ENCODE data around the gene ITGBL1.

Gene ITGBL1

DNA sequence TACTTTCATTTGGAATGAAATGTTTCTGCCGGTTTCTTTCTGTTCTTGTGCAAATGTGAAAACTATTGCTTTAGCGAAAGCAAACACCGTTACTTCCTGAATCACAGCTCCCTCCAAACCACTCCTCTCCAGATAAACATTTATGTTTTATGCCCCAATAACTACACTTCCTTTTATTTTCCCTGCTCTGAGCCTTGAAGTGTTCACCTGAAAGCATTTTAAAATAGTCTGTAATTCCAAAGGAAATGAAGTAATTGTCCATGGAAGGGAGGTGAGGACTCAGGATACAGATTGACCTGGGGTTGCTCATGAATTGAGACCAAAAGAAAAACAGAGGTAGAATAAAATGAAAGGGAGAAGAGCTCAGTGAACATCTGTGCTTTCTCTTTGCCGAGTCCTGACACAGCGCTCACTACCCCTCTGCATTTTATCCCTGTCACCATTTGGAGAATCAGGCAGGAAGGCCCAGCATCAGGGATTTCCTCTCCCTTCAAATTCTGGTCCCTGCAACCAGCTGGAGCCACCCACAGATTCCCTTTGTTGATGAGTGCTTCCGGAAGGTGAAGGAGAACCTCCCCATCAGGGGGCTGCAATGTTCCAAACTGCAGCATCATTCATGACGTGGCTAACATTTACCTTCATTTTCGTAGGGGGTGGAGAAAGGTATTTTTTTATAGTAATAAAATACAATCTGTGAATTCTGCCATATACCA, 171.9 kb downstream of the ITGBL1 start:
- TF ChIP-seq POLR2A (IDR thresholded peaks at IDR 0.05; ENCODE audit: low read length): no peak
- TF ChIP-seq GATA1 (IDR thresholded peaks at IDR 0.05; ENCODE audit: low read depth, low read length): no peak
- no peak for DNase-seq

DNA sequence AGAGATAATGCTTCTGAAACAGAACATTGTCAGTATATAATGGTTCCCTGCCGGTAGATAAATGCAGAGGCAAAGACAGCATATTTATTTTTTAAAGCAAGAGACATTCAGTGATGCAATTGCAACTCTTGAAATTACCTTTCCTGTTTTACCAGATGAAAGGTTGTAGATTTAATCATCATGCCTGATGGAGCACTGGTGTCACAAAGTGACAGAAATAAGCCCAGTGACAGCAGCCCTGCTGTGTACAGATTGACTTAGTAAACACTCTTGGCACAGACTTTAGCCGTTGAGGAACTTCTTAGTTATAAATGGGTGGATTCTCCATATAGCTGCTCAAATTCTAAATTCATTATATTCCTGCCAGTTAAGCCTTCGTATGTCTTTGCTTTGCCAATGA, 172.5 kb downstream of the ITGBL1 start:
- no peak for TF ChIP-seq GATA1 (IDR thresholded peaks at IDR 0.05; ENCODE audit: low read depth, low read length)
- no peak for TF ChIP-seq POLR2A (IDR thresholded peaks at IDR 0.05; ENCODE audit: low read length)
- no peak for DNase-seq

DNA sequence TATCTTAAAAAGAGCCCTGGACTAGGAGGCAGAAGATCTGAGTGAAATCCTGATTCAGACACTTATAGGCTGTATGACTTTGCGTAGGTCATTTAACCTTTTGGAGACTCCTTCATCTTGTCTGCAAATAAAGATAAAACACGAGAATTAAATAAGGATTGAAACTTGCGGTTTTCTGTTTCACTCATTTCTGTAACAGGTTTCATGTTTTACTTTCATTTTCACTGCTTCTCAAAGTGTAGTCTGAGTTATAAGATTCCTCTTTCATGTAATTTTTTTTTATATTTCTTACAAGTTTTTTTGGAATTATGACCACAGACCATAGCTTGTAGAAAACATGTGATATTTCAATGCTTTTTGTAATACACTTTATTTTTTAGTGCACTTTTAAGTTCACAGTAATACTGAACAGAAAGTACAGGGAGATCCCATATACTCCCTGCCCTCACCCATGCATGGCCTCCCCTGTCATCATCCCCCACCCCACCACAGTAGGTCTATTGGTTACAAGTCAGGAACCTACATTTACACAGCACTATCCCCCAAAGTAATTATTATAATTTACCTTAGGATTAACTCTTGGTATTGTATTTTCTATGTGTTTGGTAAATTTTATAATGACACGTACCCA, 174.6 kb downstream of the ITGBL1 start:
- peak; percentile 52 to 63 for DNase-seq
- TF ChIP-seq POLR2A (IDR thresholded peaks at IDR 0.05; ENCODE audit: low read length) (no peak), GATA1 (IDR thresholded peaks at IDR 0.05; ENCODE audit: low read depth, low read length) (no peak)

DNA sequence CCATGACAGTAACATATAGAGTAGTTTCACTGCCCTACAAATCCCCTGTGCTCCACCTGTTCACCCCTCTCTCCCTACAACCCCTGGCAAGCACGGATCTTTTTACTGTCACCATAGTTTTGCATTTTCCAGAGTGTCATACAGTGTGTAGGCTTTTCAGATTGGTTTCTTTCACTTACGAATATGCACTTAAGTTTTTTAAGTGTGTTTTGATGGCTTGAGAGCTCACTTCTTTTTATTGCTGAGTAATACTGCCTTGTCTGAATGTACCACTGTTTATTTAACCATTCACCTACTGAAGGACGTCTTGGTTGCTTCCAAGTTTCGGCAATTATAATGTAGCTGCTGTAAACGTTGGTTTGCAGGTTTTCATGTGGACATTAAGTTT, 175.1 kb downstream of the ITGBL1 start:
- no peak for DNase-seq
- TF ChIP-seq POLR2A (IDR thresholded peaks at IDR 0.05; ENCODE audit: low read length) (no peak), GATA1 (IDR thresholded peaks at IDR 0.05; ENCODE audit: low read depth, low read length) (no peak)

DNA sequence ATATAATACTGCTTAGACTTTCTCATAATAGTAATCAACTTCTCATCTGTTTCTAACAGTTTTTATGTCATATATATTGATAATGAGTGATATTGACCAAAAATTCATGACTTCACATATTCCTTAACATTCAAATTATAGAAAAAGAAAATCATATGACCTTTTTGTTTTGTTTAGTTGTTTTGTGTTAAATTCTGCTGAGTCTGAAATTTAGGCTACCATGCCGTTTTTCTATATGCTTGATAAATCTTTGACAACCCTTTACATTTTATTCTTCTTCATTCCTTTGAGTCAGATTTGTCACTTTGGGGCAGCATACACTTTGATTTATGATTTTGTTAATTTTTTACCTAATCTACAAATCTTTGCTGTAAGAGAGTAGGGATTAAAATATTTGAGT, 176.4 kb downstream of the ITGBL1 start:
- TF ChIP-seq GATA1 (IDR thresholded peaks at IDR 0.05; ENCODE audit: low read depth, low read length): no peak
- no peak for TF ChIP-seq POLR2A (IDR thresholded peaks at IDR 0.05; ENCODE audit: low read length)
- DNase-seq: no peak

DNA sequence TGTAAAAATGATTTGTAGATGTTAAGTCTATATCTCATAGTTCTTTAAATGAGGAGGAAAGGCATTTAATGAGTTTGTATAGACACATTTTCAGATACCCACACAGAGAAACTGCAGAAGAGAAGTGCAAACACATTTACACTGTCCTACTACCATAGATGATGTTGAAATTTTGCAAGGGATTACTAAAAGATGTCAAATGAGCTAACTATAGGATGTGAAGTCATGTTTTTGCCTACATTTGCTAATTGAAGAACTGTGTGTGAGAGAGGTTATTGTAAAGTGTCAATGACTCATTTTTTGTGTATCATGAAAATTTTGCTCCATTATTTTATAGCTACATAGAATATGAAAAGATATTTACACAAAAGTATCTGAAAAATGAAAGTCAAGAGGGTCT, 178.9 kb downstream of the ITGBL1 start:
- no peak for DNase-seq
- TF ChIP-seq GATA1 (IDR thresholded peaks at IDR 0.05; ENCODE audit: low read depth, low read length) (no peak), POLR2A (IDR thresholded peaks at IDR 0.05; ENCODE audit: low read length) (no peak)

DNA sequence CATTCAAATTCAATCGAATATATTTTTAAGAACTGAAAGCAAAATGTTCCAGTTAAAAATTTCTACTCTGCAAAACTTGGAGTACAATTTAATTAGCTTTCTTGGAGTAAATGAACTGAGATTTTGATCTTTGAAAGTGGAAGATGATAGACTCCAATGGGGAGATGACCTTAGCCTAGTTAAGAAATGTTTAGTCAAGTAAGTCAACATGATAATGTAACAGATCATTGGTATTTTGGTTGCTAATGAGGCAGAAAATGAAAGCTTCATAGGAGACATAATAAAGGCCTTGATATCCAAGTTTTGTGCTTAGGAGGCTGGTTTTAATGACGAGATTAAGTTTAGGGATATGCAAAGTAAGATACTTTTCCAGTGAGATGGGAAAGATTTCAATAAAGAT, 181.7 kb downstream of the ITGBL1 start:
- DNase-seq: no peak
- no peak for TF ChIP-seq POLR2A (IDR thresholded peaks at IDR 0.05; ENCODE audit: low read length)
- no peak for TF ChIP-seq GATA1 (IDR thresholded peaks at IDR 0.05; ENCODE audit: low read depth, low read length)

DNA sequence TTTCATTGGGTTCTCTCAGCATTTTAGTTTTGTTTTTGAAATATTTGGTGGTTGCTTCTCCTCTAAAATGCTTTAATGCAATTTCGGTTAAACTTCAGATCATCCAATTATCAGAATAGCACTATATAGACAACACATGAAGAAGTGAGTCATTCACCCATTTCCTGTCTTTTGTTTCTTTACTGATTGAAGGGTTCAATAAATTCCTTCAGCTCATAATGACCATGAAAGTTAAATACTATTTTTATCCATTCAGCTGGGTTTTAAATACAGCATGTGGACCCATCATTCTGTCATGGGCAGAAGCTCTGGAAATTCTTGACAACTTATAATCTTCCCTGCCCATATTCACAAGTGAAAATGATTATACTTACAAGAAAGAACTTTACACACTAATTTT, 187.2 kb downstream of the ITGBL1 start:
- DNase-seq: no peak
- TF ChIP-seq GATA1 (IDR thresholded peaks at IDR 0.05; ENCODE audit: low read depth, low read length): no peak
- no peak for TF ChIP-seq POLR2A (IDR thresholded peaks at IDR 0.05; ENCODE audit: low read length)

DNA sequence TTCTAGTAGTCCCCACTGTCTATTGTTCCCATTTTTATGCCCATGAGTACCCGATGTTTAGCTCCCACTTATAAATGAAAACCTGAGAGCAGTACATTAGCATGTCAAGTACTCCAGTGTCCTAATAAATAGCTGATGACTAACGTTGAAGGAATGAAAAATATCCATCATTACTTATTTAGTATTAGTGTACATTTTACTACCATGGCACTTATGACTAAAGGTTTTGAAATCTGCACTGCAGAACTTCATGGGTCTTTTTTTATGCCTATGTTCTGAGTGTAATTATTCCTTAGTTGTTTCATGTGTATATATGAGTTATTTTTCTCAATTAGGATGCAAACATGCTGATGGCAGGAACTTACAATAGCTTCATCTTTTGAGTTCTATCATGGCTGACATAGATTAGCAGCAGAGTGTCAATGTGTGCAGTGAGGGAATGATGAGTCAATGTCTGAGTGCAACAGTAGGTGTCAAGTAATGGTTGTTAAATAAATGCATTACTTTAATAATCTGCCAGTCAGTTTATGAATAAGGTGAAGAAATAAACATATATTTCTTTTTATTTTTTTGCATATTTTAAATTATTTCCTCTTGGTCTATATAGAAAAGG, 188.4 kb downstream of the ITGBL1 start:
- TF ChIP-seq GATA1 (IDR thresholded peaks at IDR 0.05; ENCODE audit: low read depth, low read length) (no peak), POLR2A (IDR thresholded peaks at IDR 0.05; ENCODE audit: low read length) (no peak)
- no peak for DNase-seq

DNA sequence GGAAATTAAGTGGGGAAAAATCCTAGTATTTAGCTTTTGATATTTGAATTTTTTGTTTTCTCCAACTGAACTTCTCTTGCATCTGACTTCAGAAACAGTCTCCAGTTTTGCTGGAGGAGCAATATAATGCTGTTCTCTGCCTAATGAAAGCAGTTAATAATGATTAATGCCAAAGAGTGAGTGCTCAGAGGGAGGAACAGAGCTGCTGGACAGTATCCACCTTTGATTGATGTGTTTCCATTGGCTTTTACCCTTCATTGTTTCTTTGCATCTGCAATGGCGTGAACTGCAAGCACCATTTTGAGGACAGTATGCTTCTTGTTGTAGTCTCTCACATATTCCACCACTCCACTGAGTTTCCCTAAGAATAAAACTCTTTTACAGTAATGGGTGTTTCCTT, 193.4 kb downstream of the ITGBL1 start:
- no peak for DNase-seq
- TF ChIP-seq GATA1 (IDR thresholded peaks at IDR 0.05; ENCODE audit: low read depth, low read length): no peak
- no peak for TF ChIP-seq POLR2A (IDR thresholded peaks at IDR 0.05; ENCODE audit: low read length)

DNA sequence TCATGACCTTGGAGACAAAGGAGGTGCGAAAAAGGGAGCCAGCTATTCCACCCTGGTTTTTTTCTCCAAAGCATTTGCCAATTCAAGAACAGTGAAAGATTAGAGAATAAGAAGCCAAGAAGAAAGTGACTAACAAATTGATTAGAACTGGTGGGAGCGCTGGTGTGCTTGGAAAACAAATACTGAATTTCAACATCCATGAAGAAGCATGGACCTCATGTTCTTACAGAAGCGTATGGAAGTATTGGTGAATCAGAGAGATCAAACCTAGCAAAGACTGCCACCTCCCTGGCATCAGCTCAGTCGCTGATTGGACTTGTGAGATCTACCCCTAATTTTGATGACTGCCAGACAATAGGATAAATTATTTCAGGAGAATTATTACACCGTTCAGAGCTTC, 195.3 kb downstream of the ITGBL1 start:
- TF ChIP-seq GATA1 (IDR thresholded peaks at IDR 0.05; ENCODE audit: low read depth, low read length) (no peak), POLR2A (IDR thresholded peaks at IDR 0.05; ENCODE audit: low read length) (no peak)
- no peak for DNase-seq

DNA sequence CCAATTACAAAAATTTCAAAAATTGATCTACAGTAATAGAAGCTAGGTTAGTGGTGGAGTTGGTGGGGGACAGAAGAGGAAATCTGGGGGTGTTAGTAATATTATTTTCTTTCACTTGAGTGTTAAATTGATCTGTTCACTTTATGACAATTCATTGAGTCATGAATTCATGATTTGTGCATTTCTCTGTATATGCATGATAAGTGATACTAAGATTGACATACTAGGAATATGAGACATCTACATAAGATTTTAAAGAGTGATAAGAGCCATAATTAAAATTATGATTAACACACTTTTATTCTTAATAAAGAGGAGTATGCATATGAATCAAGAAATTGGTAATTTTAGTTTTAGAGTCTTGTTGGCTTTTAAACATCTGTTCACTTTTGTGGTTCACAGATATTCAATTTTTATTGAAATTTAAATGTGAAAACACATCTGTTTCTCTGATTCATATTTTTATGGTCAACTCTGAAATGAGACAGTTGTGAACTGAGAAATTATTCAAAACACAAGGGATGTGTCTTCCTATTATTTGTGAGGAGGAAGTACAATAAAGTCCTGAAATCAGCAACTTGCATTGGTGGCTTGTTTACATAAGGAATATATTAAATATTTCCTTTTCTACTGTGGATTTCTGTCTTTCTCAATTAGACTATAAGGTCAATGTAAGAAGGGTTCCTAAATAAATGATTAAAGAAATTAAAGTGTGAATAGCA, 196.5 kb downstream of the ITGBL1 start:
- TF ChIP-seq POLR2A (IDR thresholded peaks at IDR 0.05; ENCODE audit: low read length): no peak
- TF ChIP-seq GATA1 (IDR thresholded peaks at IDR 0.05; ENCODE audit: low read depth, low read length): no peak
- no peak for DNase-seq

DNA sequence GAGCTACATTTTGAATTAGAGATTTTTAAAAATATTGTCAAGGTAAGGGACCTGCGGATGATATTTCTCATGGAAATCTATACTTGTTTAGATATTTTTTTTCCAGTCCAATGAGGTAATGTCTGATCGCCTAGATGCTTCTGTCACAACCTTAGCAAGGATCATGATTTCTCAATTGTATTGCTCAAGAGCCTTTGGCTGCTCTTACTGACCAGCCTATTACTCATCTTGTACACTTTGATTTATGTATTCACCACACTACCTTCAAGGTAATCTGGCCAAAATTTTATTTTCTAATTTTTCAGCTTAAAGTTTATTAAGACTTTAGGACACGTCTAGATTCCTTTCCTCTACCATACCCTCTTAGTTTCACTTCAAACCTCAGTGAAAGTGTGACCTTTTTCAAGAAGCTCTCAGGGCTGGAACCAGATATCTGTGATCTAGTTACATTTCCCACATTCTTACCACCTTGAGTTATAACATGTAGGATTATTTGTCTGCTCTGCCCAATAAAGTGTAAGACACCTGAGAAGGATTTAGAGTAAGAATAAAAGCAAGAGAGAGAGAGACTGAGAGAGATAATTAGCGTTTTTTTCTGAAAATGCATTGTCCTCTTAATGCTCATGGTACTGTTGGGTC, 197.1 kb downstream of the ITGBL1 start:
- no peak for DNase-seq
- TF ChIP-seq POLR2A (IDR thresholded peaks at IDR 0.05; ENCODE audit: low read length) (no peak), GATA1 (IDR thresholded peaks at IDR 0.05; ENCODE audit: low read depth, low read length) (no peak)

DNA sequence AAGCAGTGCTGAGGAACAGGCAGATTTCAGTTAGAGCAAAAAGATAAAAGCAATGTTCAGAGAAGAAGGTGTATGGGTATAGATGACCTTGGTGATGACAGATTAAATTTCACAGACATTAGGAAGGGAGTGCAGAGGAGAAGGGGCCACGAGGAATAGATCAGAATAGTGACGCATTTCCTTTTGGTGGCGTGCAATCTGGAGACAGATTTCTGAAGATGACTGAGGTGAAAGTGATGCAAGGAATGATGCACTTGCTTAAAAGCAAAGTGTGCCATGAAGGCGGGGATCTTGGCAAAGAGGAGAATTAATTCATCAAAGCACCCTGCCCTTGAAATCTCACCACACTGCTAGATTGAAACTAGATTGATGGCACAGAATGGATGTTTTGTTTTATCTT, 202.4 kb downstream of the ITGBL1 start:
- DNase-seq: no peak
- TF ChIP-seq POLR2A (IDR thresholded peaks at IDR 0.05; ENCODE audit: low read length) (no peak), GATA1 (IDR thresholded peaks at IDR 0.05; ENCODE audit: low read depth, low read length) (no peak)

Data from erythroblast (primary cell).